H1 (cell line): ENCODE data around the gene TBL2. TPM values are rescaled to one million over a fixed set of nuclear protein-coding genes. Genes with fewer than 3 reads are reported as not detected.

Experiments
- CTCF ChIA-PET: fragments of 300-600 bp; sonication (Branson Sonifier 250); formaldehyde crosslinking; loops from one replicate; lab custom pipeline; 2021; ENCODE audit not compliant: partially characterized antibody; lab: Charles Lee
- POLR2A ChIA-PET: fragments of 300-600 bp; sonication (Branson Sonifier 250); formaldehyde crosslinking; loops from one replicate; lab custom pipeline; 2021; ENCODE audit warnings: inconsistent platforms; ENCODE audit not compliant: partially characterized antibody; lab: Charles Lee
- DNase-seq, 2 experiments: peaks; one replicate each; pipeline versions ENCODE4 v3.0.0 to v3.0.0-alpha.2; 2010 to 2022; ENCODE audit warnings: low spot score in 2 of 2, low read depth in 1 of 2, mixed read lengths in 1 of 2
- FAIRE-seq: peaks from 2 replicates; lab custom pipeline; 2011; peaks lifted over from hg19 to GRCh38; lab: Jason Lieb, UNC
- H2AFZ ChIP-seq: 2 replicates; pipeline ENCODE4 v1.8.1; 2012; ENCODE audit warnings: low read length, inconsistent platforms
- H2AK5ac ChIP-seq: 2 replicates; pipeline ENCODE4 v1.6.1; 2013; ENCODE audit warnings: low read depth, low read length
- H2BK120ac ChIP-seq: replicated peaks from 2 replicates; pipeline ENCODE3; 2013; ENCODE audit warnings: low read depth, low read length, inconsistent platforms
- H2BK12ac ChIP-seq: 2 replicates; pipeline ENCODE4 v1.6.1; 2013; ENCODE audit warnings: low read depth, low read length
- H2BK15ac ChIP-seq: 2 replicates; pipeline ENCODE4 v1.6.1; 2013; ENCODE audit warnings: low read length
- H2BK20ac ChIP-seq: 2 replicates; pipeline ENCODE4 v1.6.1; 2013; ENCODE audit warnings: low read length
- H2BK5ac ChIP-seq: 2 replicates; pipeline ENCODE4 v1.6.1; 2013; ENCODE audit warnings: low read depth, low read length
- H3K14ac ChIP-seq: 2 replicates; pipeline ENCODE4 v1.6.1; 2013; ENCODE audit warnings: inconsistent platforms; ENCODE audit not compliant: insufficient read length
- H3K18ac ChIP-seq: 2 replicates; pipeline ENCODE4 v1.6.1; 2013; ENCODE audit warnings: low read length; ENCODE audit errors: extremely low read depth
- H3K23ac ChIP-seq: 2 replicates; pipeline ENCODE4 v1.6.1; 2013; ENCODE audit warnings: inconsistent platforms; ENCODE audit not compliant: insufficient read length
- H3K23me2 ChIP-seq: 2 replicates; pipeline ENCODE4 v1.6.1; 2013; ENCODE audit warnings: low read depth, low read length
- H3K27ac ChIP-seq: 2 replicates; pipeline ENCODE4 v1.6.1; 2011; ENCODE audit warnings: low read depth, low read length, inconsistent platforms
- H3K27me3 ChIP-seq, 4 experiments: replicated peaks in 1 of 4; 1 replicate in 1 of 4; 2 replicates in 3 of 4; pipeline versions ENCODE4 v1.6.1 to v1.8.1; 2011 to 2013; ENCODE audit warnings: low read length in 3 of 4, mild to moderate bottlenecking in 3 of 4, inconsistent platforms in 2 of 4, mixed read lengths in 2 of 4, moderate library complexity in 1 of 4; ENCODE audit not compliant: control insufficient read depth in 3 of 4, insufficient read depth in 3 of 4; ENCODE audit errors: extremely low read depth in 1 of 4
- H3K36me3 ChIP-seq, 4 experiments: 2 replicates each; pipeline versions ENCODE4 v1.6.1 to v1.8.1; 2011 to 2013; ENCODE audit warnings: mild to moderate bottlenecking in 4 of 4, low read length in 3 of 4, moderate library complexity in 2 of 4, control low read depth in 1 of 4, inconsistent platforms in 1 of 4; ENCODE audit not compliant: insufficient read depth in 4 of 4, control insufficient read depth in 2 of 4
- H3K4ac ChIP-seq: replicated peaks from 2 replicates; pipeline ENCODE3; 2013; ENCODE audit warnings: low read length, low read depth, mixed read lengths, inconsistent platforms; ENCODE audit not compliant: insufficient read length
- H3K4me1 ChIP-seq, 4 experiments: replicated peaks in 1 of 4; 1 replicate in 1 of 4; 2 replicates in 3 of 4; pipeline versions ENCODE4 v1.6.1 to v1.8.1; 2011 to 2013; ENCODE audit warnings: low read length in 3 of 4, inconsistent platforms in 2 of 4, mixed read lengths in 1 of 4; ENCODE audit not compliant: insufficient read depth in 4 of 4, control insufficient read depth in 3 of 4
- H3K4me2 ChIP-seq, 2 experiments: 2 replicates each; pipeline versions ENCODE4 v1.6.1 to v1.8.1; 2011 to 2013; ENCODE audit warnings: low read depth in 2 of 2, low read length in 2 of 2, control low read depth in 1 of 2, inconsistent platforms in 1 of 2, mild to moderate bottlenecking in 1 of 2; ENCODE audit not compliant: insufficient read depth in 1 of 2
- H3K4me3 ChIP-seq, 4 experiments: fragments of 200-600, 300-600 bp in 1 of 4; sonication (generic), shearing (Covaris generic), sonication (Bioruptor Twin) in 1 of 4; 2 replicates each; pipeline versions ENCODE4 v1.5.1 to v1.8.1; 2011 to 2016; ENCODE audit warnings: low read length in 4 of 4, low read depth in 3 of 4, control low read depth in 2 of 4, inconsistent platforms in 2 of 4, mild to moderate bottlenecking in 2 of 4, mixed read lengths in 1 of 4, moderate library complexity in 1 of 4; ENCODE audit not compliant: insufficient read depth in 2 of 4; ENCODE audit errors: extremely low read depth in 1 of 4
- H3K56ac ChIP-seq: replicated peaks from 2 replicates; pipeline ENCODE3; 2013; ENCODE audit warnings: low read depth, mild to moderate bottlenecking, mixed read lengths, low read length, inconsistent platforms; ENCODE audit not compliant: insufficient read length
- H3K79me1 ChIP-seq: 2 replicates; pipeline ENCODE4 v1.6.1; 2013; ENCODE audit warnings: low read depth, low read length, control low read depth
- H3K79me2 ChIP-seq, 2 experiments: 2 replicates each; pipeline versions ENCODE4 v1.6.1 to v1.8.1; 2012 to 2013; ENCODE audit warnings: low read length in 2 of 2, mild to moderate bottlenecking in 2 of 2, inconsistent platforms in 1 of 2; ENCODE audit not compliant: insufficient read depth in 2 of 2, control insufficient read depth in 1 of 2
- H3K9ac ChIP-seq, 4 experiments: replicated peaks in 1 of 4; 1 replicate in 1 of 4; 2 replicates in 3 of 4; pipeline versions ENCODE4 v1.6.1 to v1.8.1; 2011 to 2013; ENCODE audit warnings: low read depth in 3 of 4, low read length in 3 of 4, control low read depth in 2 of 4, mild to moderate bottlenecking in 2 of 4, moderate library complexity in 2 of 4, inconsistent platforms in 1 of 4; ENCODE audit errors: extremely low read depth in 1 of 4
- H3K9me3 ChIP-seq, 2 experiments: 2 replicates each; pipeline versions ENCODE4 v1.6.1 to v1.8.1; 2012 to 2013; ENCODE audit warnings: mild to moderate bottlenecking in 2 of 2, moderate library complexity in 2 of 2, control low read depth in 1 of 2, inconsistent platforms in 1 of 2, low read depth in 1 of 2, low read length in 1 of 2, mixed read lengths in 1 of 2; ENCODE audit not compliant: insufficient read depth in 2 of 2
- H4K20me1 ChIP-seq, 2 experiments: replicated peaks in 1 of 2; 2 replicates each; pipeline versions ENCODE3 to v1.8.1; 2011 to 2013; ENCODE audit warnings: inconsistent platforms in 2 of 2, low read length in 2 of 2, mild to moderate bottlenecking in 1 of 2; ENCODE audit not compliant: insufficient read depth in 2 of 2, control insufficient read depth in 1 of 2
- H4K5ac ChIP-seq: 2 replicates; pipeline ENCODE4 v1.6.1; 2013; ENCODE audit warnings: low read length, low read depth, mixed read lengths, inconsistent platforms; ENCODE audit not compliant: insufficient read length
- H4K8ac ChIP-seq: 2 replicates; pipeline ENCODE4 v1.8.0; 2013; ENCODE audit warnings: mild to moderate bottlenecking, moderate library complexity, low read length, inconsistent platforms; ENCODE audit not compliant: insufficient read depth; ENCODE audit errors: extremely low read depth
- H4K91ac ChIP-seq: replicated peaks from 2 replicates; pipeline ENCODE3; 2013; ENCODE audit warnings: low read length, mixed read lengths, inconsistent platforms; ENCODE audit not compliant: insufficient read length
- MAFK ChIP-seq: IDR thresholded peaks from 2 replicates; pipeline ENCODE4 v1.6.1; 2012; ENCODE audit warnings: low read depth, mild to moderate bottlenecking, improper control_type of control experiment, low read length
- SIN3A ChIP-seq, 2 experiments: IDR thresholded peaks in 1 of 2; conservative IDR thresholded peaks in 1 of 2; 2 replicates each; pipeline ENCODE4 v1.6.1; 2011 to 2012; ENCODE audit warnings: low read length in 2 of 2, improper control_type of control experiment in 1 of 2, low read depth in 1 of 2, mild to moderate bottlenecking in 1 of 2
- WGBS, 2 experiments: shearing (Covaris generic) in 1 of 2; methylation state at CpG; one replicate each; pipeline versions ENCODE4 v1.1.6 to v1.1.7; 2013 to 2015; ENCODE audit warnings: low lambda C conversion rate in 2 of 2, mixed read lengths in 2 of 2, inconsistent platforms in 1 of 2, low coverage in 1 of 2, missing lambda C conversion rate in 1 of 2; ENCODE audit not compliant: insufficient replicate concordance in 2 of 2, insufficient coverage in 1 of 2, insufficient read length in 1 of 2; ENCODE audit errors: extremely low coverage in 1 of 2, missing lambda C conversion rate in 1 of 2; 5-methylcytosine and 5-hydroxymethylcytosine counted together
- polyA plus RNA-seq, 7 experiments: library from polyadenylated mRNA; depleted of rRNA in 3 of 7; stranded (reverse) in 5 of 7; unstranded in 2 of 7; fragments of >200 nt in 5 of 7; fragments of 200-250 nt in 2 of 7; gene quantifications; 1 replicate in 5 of 7; 2 replicates in 1 of 7; 4 replicates in 1 of 7; pipeline versions ENCODE4 v1.2.1 to v1.2.3, GENCODE V29; 2011 to 2013; ENCODE audit warnings: missing spikeins in 2 of 7, mixed read lengths in 2 of 7
- total RNA-seq: library from RNA; stranded (reverse); fragmentation: NEBNext Ultra II Directional; extraction: Animal tissue kit (Norgen Biotek cat#: 25700); gene quantifications from 2 replicates; pipeline ENCODE4 v1.2.1, GENCODE V29; 2021

The TBL2 gene
- total and polyA plus RNA-seq, 2 of the 8 experiments (the other 6 are each of a cell fraction or from before 2014, with no cell fraction given): 25.8 to 29.7 TPM

DNA sequence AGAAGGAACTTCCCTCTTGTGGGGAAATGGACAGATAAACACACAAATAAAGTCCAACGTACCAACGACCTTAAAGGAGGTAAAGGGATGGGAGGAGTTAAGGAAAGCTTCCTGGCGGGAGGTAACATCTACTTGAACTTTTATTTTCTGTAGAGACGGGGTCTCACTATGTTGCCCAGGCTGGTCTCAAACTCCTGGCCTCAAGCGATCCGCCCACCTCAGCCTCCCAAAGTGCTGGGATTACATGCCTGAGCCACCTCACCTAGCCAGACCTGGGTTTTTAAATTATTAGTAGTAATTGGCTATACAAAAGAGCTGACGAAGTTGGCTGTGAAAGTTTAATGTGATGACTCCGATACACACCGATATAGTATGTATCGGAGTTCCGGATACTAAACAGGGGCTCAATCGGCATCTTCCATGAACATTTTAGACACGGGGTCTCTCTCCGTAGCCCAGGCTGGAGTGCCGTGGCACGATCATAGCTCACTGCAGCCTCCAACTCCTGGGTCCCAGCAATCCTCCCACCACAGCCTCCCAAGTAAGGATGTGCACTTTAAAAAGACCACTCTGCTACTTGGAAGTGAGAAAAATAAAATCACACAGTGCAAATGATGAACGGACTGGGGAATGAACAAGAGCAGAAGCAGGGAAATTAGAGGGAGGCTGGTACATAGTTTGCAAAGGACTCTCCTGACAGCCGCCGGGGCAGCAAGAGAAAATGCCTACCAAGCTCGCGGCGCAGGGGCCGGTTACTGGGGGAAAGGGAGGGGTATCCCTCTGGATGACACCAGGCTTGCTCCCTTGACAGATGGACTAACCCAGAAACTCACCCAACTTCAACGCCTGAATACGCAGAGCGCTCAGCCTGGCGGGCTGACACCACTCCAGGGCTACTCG is 21.9 kb downstream of the TBL2 start:
- H2BK5ac ChIP-seq: peak overlapping the region; percentile 52; the same call in 1 of the 2 replicates
- DNase-seq: no peak
- peak overlapping the region; percentile 32; the same call in 1 of the 2 replicates for H3K18ac ChIP-seq
- H3K4me2 ChIP-seq: peak overlapping the region; percentile 92 to 94
- peaks cover 0 to 8% (median 1%) of the 10 kb centered on the region in 4 experiments; a peak in 4 of 7 replicates for H3K27me3 ChIP-seq
- peaks cover 9% of the 10 kb centered on the region for H3K23me2 ChIP-seq
- H3K4ac ChIP-seq: peak overlapping the region; percentile 93
- peak overlapping the region; percentile 42 for H3K23ac ChIP-seq
- peaks cover 2 to 3% of the 10 kb centered on the region in 2 experiments for H4K20me1 ChIP-seq
- H3K79me1 ChIP-seq: peaks cover 6% of the 10 kb centered on the region; the same call in 1 of the 2 replicates
- ChIA-PET CTCF (no interaction called here), POLR2A (interaction anchor here (0.6 to 2.5 kb wide), 15 partner anchors 9 to 747 kb away, joined by 3 to 31 read pairs (median 3); partner anchors contain the start of genes BAZ1B and TBL2)
- no peak overlapping the region for H2BK15ac ChIP-seq
- no peak overlapping the region for H2BK12ac ChIP-seq
- no peaks in the 10 kb centered on the region for H3K9me3 ChIP-seq
- peaks cover 0 to 3% (median 1%) of the 10 kb centered on the region in 4 experiments; a peak in 2 of 7 replicates for H3K4me1 ChIP-seq
- H2BK20ac ChIP-seq: no peak overlapping the region
- no peak overlapping the region for H2BK120ac ChIP-seq
- H4K8ac ChIP-seq: no peak overlapping the region; the same call in 1 of the 2 replicates
- no peak overlapping the region for H4K5ac ChIP-seq
- WGBS, 2 experiments: 51% methylated on average over 27 of the region's 28 CpGs; no CpG with 5 or more reads in 1 of the 2 experiments
- H3K14ac ChIP-seq: no peak overlapping the region
- no peaks in the 10 kb centered on the region; a peak in 2 of 8 replicates for H3K36me3 ChIP-seq
- H2AFZ ChIP-seq: no peak overlapping the region
- TF ChIP-seq SIN3A (conservative IDR thresholded peaks at IDR 0.05 in 1 of 2, IDR thresholded peaks at IDR 0.05 in 1 of 2; ENCODE audit: low read depth in 1 of 2, low read length in 2 of 2) (peak in 1 of 2 experiments; percentile 91; a peak in 2 of 4 replicates), MAFK (no peak)
- no peak overlapping the region for H4K91ac ChIP-seq
- peak overlapping the region; percentile 68 to 87 (median 76) for H3K4me3 ChIP-seq
- peaks cover 0 to 30% of the 10 kb centered on the region in 2 experiments; a peak in 3 of 4 replicates for H3K79me2 ChIP-seq
- H2AK5ac ChIP-seq: no peak overlapping the region
- no peak for FAIRE-seq
- peak overlapping the region in 3 of 4 experiments; percentile 60 to 84 (median 62); a peak in 6 of 7 replicates for H3K9ac ChIP-seq
- H3K27ac ChIP-seq: no peak overlapping the region
- H3K56ac ChIP-seq: no peak overlapping the region
